Measurements from ENCODE around the gene COX18. TPM values are rescaled to one million over a fixed set of nuclear protein-coding genes. Genes with fewer than 3 reads are reported as not detected.

COX18 gene, protein sequence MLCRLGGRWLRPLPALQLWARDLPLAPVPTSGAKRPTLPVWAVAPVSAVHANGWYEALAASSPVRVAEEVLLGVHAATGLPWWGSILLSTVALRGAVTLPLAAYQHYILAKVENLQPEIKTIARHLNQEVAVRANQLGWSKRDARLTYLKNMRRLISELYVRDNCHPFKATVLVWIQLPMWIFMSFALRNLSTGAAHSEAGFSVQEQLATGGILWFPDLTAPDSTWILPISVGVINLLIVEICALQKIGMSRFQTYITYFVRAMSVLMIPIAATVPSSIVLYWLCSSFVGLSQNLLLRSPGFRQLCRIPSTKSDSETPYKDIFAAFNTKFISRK
- 10 to 100 TPM; 12.5 to 22.1 TPM for total RNA-seq

DNA sequence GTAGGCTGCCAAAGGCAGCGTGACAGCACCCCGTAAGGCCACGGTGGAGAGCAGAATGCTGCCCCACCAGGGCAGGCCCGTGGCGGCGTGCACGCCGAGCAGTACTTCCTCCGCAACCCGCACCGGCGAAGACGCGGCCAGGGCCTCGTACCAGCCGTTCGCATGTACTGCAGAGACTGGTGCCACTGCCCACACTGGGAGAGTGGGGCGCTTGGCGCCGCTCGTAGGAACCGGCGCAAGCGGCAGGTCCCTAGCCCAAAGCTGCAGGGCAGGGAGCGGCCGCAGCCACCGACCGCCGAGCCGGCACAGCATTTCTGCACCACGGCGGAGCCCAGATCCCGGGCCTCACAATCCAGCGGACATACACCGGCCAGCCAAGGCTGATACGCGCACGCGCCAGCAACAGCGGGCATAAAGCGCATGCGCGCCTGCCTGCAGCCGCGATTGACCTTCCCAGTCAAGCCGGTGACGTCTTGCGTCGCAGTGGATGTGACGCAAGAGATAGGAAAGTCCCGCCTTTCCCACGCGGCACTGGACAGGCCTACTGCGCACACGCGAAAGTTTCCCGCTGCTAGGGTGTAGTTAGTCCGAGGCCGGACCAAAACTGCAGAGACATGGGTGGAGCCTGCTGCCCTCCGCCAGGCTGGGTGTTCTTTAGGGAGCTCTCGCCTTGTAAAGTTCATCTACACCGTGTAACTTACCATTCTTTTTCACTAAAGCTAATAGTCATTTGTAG lies at the start of gene COX18:
Gene COX18, minus strand, starts transcription at position 379 of the 736 bp plus-strand sequence. Its CDS starts 67 bp downstream, at position 312.
- intact Hi-C loops (cut with DNase I): no loop called here
- ATAC-seq (peak; percentile 95), DNase-seq (peak; percentile 98 to 99 (median 98))
- Histone ChIP-seq H3K4me3 (peak within 1 kb of the TSS; percentile 36 to 65), H3K9me3 (no peaks in the 10 kb centered on the region), H3K27ac (peak within 1 kb of the TSS; percentile 91 to 97 (median 94)), H3K27me3 (no peaks in the 10 kb centered on the region), H3K4me1 (peaks cover 22% of the 10 kb centered on the region), H3K36me3 (replicated peaks in 1 of 2; ENCODE audit: insufficient read depth in 1 of 2, low read depth in 2 of 2) (peaks cover 0 to 2% of the 10 kb centered on the region in 2 donors)
- TF ChIP-seq POLR2A (IDR thresholded peaks at IDR 0.05): peak; percentile 96 to 98 (median 98)
- TF ChIP-seq, protein P1, sequence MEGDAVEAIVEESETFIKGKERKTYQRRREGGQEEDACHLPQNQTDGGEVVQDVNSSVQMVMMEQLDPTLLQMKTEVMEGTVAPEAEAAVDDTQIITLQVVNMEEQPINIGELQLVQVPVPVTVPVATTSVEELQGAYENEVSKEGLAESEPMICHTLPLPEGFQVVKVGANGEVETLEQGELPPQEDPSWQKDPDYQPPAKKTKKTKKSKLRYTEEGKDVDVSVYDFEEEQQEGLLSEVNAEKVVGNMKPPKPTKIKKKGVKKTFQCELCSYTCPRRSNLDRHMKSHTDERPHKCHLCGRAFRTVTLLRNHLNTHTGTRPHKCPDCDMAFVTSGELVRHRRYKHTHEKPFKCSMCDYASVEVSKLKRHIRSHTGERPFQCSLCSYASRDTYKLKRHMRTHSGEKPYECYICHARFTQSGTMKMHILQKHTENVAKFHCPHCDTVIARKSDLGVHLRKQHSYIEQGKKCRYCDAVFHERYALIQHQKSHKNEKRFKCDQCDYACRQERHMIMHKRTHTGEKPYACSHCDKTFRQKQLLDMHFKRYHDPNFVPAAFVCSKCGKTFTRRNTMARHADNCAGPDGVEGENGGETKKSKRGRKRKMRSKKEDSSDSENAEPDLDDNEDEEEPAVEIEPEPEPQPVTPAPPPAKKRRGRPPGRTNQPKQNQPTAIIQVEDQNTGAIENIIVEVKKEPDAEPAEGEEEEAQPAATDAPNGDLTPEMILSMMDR (IDR thresholded peaks at IDR 0.05): peak in 2 of 7 experiments; percentile 23 to 28
- WGBS, 2 donors: 0% methylated on average over 11 to 62 of the region's 62 CpGs

DNA sequence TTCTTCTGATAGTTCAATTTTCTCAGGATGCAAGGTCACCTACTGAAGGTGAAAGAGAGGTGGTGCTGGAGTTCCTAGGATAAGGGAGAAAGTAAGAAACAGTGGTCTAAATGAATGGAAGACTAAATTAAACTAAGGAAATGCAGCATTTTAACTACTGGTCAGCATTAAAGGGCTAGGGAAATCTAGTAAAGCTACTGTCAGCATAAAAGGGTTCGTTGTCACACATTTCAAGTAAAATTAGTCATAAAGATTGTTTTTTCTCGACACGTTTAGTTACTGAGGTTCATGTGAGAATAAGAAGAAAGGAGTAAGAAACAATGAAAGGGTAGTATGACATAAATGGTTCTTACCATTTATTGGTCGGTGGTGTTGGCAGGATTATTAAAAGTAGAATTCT lies 40.0 kb upstream of the COX18 start:
- no peaks in the 10 kb centered on the region for H3K4me1 ChIP-seq
- H3K36me3 ChIP-seq (replicated peaks in 1 of 2; ENCODE audit: insufficient read depth in 1 of 2, low read depth in 2 of 2): peaks cover 8 to 11% of the 10 kb centered on the region in 2 donors
- intact Hi-C loops (cut with DNase I): no loop called here
- TF ChIP-seq POLR2A (IDR thresholded peaks at IDR 0.05): no peak
- TF ChIP-seq, protein P1 (IDR thresholded peaks at IDR 0.05): no peak
- H3K9me3 ChIP-seq: no peaks in the 10 kb centered on the region
- no peak overlapping the region for H3K27ac ChIP-seq
- no peak for ATAC-seq
- H3K4me3 ChIP-seq: no peak overlapping the region
- H3K27me3 ChIP-seq: no peaks in the 10 kb centered on the region
- DNase-seq: no peak
- 91 to 98% methylated on average over 4 of the region's 4 CpGs for WGBS, 2 donors

GRCh38 chr4:73104695-73105094 lies 35.2 kb upstream of the COX18 start:
- Histone ChIP-seq H3K4me1 (no peaks in the 10 kb centered on the region), H3K4me3 (no peak overlapping the region), H3K27ac (no peak overlapping the region), H3K36me3 (replicated peaks in 1 of 2; ENCODE audit: insufficient read depth in 1 of 2, low read depth in 2 of 2) (peaks cover 12 to 23% of the 10 kb centered on the region in 2 donors), H3K9me3 (no peaks in the 10 kb centered on the region), H3K27me3 (no peaks in the 10 kb centered on the region)
- TF ChIP-seq, protein P1 (IDR thresholded peaks at IDR 0.05): no peak
- TF ChIP-seq POLR2A (IDR thresholded peaks at IDR 0.05): no peak
- intact Hi-C loops (cut with DNase I): no loop called here
- no peak for DNase-seq
- ATAC-seq: no peak
- WGBS, 2 donors: 73 to 94% methylated on average over 5 of the region's 5 CpGs

- Histone ChIP-seq H3K36me3 (replicated peaks in 1 of 2; ENCODE audit: insufficient read depth in 1 of 2, low read depth in 2 of 2) (peaks cover 6 to 26% of the 10 kb centered on the region in 2 donors), H3K27me3 (no peaks in the 10 kb centered on the region), H3K4me3 (no peak overlapping the region), H3K4me1 (no peaks in the 10 kb centered on the region), H3K9me3 (no peaks in the 10 kb centered on the region), H3K27ac (no peak overlapping the region)
- ATAC-seq (no peak), DNase-seq (no peak)
- no peak for TF ChIP-seq POLR2A (IDR thresholded peaks at IDR 0.05)
- TF ChIP-seq, protein P1 (IDR thresholded peaks at IDR 0.05): no peak
- intact Hi-C loops (cut with DNase I): no loop called here
- 54 to 57% methylated on average over 8 of the region's 8 CpGs for WGBS, 2 donors
Measured at GRCh38 chr4:73103799-73104503, 34.4 kb upstream of the COX18 start.
